NCI-H1092 (cell line): ENCODE results near the gene ZNF774.
A peak's percentile ranks its signal among the peaks of the same experiment; 100 is the strongest.
"Not testable (repeated sequence)": the region's sequence is repeated elsewhere in the genome, so short reads cannot be mapped to it uniquely, and the experiment has no call there.

Source experiments
- DNase-seq: peaks from one replicate; lab custom pipeline; 2025; lab: John Stamatoyannopoulos, UW

ZNF774 gene

DNA sequence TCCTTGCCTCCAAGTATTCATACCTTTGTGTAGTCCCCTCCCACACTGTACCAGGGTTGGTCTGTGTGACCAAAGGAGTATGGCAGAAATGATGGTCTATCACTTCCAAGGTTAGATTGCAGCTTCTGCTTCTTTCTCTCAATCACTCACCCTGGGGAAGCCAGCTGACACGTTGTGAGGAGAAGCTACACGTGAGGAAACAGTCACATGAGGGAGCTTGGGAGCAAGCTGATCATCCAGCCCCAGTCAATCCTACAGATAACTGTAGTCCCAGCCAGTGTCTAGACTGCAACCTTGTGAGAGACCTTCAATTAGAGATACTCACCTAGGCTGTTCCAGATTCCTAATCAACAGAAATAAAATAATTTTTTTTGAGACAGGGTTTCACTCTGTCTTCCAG, 6.2 kb upstream of the ZNF774 start:
- DNase-seq = no peak

GRCh38 chr15:90347431-90348065, 4.5 kb upstream of the ZNF774 start:
- not testable (repeated sequence) for DNase-seq

GRCh38 chr15:90348456-90348855, 3.6 kb upstream of the ZNF774 start:
- no peak for DNase-seq

DNA sequence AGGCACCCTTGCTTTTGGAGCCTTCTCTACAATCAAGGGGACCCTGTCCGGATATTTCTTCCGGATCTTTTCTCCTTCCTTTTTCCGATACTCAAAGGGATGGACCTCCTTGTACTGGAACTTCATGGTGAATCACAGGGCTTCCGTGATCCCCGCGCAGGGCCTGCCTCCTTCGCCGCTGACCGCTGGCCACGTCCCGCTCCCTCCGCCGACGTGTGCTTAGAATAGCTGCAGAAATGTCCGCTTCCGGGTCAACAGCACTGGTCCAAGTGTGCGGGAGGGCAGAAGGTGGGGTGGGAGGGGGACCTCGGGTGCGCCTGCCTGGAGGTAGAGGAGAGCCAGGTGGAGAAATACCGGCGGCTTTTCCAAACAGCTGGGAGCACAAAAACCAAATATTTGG, 3.0 kb upstream of the ZNF774 start:
- no peak for DNase-seq

- no peak for DNase-seq
Measured at GRCh38 chr15:90349821-90350220, 2.3 kb upstream of the ZNF774 start.

DNA sequence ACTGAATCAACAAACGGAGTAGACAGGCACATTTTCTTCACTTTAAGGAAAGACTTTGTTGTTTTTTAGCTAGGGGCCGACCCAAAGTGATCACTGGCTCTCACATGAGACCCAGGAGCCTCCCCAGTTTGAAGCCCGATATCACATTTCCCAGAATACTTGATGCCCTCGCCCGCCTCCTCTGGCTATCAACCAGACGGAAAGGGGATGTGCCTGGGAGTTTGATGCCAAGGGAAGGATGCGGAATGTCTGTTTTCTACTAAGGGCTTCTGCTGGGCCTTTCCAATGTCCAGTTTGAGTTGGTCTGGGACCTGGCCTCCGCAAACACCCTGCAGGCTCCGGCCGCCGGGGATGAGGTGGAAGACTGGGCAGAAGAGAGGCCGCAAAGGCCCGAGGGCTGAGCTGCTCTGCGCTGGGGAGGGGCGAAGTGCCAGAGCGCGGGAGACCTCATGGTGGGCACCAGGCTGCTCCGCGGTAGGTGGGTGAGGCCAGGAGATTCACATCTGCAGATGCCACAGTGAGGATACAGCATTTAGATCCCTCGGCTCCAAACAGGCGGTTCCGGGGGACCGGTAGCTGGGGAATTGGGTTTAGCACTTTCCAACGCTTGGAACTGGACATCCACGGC, 491 bp upstream of the ZNF774 start:
- peak; percentile 24 for DNase-seq

GRCh38 chr15:90354986-90355385, 2.9 kb downstream of the ZNF774 start:
- no peak for DNase-seq

- no peak for DNase-seq
Measured at GRCh38 chr15:90358124-90359033, 6.3 kb downstream of the ZNF774 start.

GRCh38 chr15:90360746-90361145, 8.7 kb downstream of the ZNF774 start:
- DNase-seq = no peak

- no peak for DNase-seq
Measured at GRCh38 chr15:90362936-90363212, 10.8 kb downstream of the ZNF774 start.

DNA sequence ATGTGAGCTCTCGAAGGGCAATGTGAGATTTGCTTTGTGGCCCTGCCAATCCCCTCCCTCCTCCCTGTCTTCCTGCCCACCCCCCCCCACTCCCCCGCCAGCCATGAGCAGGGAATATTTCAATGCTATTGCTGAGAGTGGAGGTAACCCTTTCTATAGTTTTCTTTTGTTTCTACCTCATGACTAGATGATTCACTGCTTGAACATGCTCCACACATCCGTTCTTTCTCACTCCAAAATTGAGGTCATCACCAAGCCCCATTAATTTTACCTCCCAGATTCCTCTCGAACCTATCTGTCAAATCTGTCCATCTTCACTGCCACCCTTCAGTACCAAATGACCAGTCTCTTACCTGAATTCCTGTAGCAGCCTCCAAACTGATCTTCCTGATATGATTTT, 12.2 kb downstream of the ZNF774 start:
- DNase-seq = no peak

DNA sequence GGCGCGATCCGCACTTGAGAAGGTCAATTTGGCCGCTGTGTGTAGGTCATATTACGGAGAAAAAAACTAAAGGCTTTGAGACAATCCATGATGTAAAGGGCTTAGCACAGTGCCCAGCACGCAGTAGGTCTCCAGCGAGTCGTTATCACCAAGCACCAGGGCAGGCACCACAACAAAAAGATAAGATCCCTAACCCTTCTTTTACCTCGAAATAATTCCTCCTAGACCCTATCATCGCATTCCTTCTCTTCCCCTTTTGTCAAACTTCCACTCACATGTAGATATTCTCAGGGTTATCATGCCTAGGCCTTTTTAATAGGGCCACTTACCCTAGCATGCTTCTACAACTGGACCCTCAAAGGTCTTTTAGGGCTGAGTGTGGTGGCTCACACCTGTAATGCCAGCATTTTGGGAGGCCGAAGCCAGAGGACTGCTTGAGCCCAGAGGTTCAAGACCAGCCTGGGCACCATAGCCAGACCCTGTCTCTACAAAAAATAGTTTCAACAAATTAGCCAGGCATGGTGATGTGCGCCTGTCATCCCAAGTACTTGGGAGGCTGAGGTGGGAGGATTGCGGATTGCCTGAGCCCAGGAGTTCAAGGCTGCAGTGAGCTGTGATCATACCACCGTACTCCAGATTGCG, 13.5 kb downstream of the ZNF774 start:
- no peak for DNase-seq

GRCh38 chr15:90367576-90367975, 15.5 kb downstream of the ZNF774 start:
- DNase-seq = no peak

GRCh38 chr15:90375071-90375470, 23.0 kb downstream of the ZNF774 start:
- no peak for DNase-seq

GRCh38 chr15:90376789-90377188, 24.7 kb downstream of the ZNF774 start:
- DNase-seq = no peak

DNA sequence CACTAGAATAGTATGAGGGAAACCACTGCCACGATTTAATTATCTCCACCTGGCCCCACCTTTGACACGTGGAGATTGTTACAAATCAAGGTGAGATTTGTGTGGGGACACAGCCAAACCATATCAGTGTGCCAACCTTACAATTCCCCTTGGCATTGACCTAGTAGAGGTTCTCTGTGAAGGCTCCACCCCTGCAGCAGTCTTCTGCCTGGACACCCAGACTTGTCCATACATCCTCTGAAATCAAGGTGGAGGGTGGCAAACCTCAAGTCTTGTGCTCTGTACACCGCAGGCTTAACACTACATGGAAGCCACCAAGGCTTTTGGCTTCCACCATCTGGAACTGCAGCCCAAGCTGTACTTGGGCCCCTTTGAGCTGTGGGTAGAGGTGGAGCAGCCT, 27.2 kb downstream of the ZNF774 start:
- DNase-seq = no peak

- no peak for DNase-seq
Measured at GRCh38 chr15:90381515-90381914, 29.4 kb downstream of the ZNF774 start.

DNA sequence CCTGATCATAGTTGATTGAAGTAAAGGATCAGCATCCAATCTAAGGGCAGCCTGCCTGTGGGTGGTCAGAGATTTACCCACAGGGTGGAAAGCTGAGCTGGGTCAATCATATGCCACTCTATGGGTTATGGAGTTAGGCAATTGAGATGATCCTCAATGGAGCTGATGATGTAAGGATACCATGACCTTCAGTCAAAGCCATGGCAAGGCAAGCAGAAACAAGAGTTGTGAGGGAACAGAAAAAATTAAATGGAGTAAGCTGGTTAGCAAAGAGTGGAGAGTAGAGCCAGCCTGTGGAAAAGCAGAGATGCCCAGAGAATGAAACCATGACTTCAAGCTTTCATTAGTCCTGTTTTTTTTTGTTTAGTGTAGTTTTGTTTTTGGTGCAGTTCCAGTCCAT, 30.2 kb downstream of the ZNF774 start:
- no peak for DNase-seq

DNA sequence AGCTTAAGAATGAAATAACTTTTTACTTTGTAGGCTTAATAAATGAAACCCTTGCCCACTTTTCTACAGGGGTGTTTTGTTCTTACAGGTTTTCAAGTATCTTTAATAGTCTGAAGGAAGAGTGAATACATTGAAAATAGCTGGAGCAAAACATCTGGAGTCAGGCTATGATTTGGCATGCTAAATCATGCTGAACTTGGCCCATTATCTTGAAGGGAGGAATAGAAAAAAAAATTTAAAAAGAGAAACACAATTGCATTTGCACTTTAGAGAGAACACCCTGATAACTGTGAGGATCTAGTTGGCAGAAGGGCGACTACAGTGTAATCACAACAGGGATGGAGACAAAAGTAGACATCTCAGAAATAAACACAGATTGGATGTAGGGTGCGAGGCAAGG, 34.1 kb downstream of the ZNF774 start:
- no peak for DNase-seq

DNA sequence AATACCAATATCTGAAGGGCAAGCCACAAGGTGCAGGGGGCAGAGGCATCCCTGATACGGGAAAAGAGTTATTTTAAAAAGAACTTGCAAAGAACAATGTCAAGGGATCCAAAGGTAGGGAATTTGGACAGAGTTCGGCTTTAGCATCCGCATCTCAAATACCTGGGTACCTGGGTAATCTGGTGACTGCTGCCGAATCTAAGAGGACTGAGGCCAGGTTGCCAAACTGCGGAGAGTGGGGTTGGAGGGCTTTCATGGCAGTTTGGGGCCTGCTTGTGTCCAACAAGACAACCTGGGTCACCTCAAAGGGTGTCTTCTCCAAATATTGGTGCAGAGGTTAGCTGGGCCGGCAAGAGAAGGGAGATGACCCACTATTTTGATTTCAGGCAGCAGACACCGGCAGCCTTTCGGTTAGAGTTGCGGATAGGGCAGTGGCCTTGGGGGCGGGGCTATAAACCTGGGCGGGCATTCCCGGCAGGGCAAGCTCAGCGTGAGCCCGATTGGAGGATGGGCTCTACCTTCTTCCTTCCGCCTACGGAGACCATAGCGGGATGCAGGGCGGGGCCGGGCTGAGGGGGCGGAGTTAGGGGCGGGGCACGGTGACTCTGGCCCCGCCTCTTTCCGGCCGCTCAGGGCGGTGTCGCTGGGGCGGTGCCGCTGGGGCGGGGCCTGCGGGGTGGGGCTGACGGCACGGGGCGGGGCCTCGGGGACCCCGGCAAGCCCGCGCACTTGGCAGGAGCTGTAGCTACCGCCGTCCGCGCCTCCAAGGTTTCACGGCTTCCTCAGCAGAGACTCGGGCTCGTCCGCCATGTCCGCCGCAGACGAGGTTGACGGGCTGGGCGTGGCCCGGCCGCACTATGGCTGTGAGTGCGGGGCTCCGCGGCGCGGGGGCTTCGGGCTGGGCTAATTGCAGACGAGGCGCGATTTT, 35.7 kb downstream of the ZNF774 start, which contains the start of gene IQGAP1:
Gene IQGAP1 (plus strand): TSS at position 709 of the 928 bp plus-strand sequence. CDS start 100 bp downstream, at position 809.
- DNase-seq = peak; percentile 81
